HG02642 (cell line): ENCODE results near the gene ZNF830.
"Not testable (repeated sequence)": the region's sequence is repeated elsewhere in the genome, so short reads cannot be mapped to it uniquely, and the experiment has no call there.

Experiments used
- ATAC-seq: cut with Tn5 transposase; IDR thresholded peaks from one replicate; pipeline ENCODE4 v1.9.1; 2021; ENCODE audit warnings: mild to moderate bottlenecking; ENCODE audit not compliant: unreplicated experiment, poor library complexity

ZNF830 gene

DNA sequence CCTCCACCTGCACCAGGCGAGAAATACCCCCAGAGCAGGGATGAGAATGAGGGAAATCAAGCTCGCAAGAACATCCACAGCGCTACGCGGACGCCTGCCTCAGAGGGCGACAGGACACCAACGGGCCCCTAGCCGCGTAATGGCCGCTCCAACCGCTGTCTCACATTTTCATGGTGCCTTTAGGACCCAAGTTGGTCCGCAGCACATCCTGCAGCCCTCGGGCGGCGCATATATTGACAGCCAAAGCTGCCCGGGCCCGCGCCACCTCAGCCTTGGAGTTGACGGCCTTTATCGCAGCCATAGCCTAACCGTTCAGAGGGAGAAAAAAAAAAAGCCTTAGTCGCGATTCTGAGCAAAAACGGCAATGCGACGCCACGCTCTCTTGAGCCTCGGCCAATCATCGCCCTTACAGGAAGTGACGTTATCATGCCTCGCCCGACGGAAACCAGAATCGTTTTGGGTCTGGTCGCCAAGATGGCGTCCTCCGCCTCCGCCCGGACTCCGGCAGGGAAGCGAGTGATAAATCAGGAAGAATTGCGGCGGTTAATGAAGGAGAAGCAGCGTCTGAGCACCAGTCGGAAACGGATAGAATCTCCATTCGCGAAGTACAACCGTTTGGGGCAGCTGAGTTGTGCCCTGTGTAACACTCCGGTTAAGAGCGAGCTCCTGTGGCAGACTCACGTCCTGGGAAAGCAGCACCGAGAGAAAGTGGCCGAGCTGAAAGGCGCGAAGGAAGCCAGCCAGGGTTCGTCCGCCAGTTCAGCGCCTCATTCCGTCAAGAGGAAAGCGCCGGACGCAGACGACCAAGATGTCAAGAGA, at the start of gene ZNF830, which contains the start of gene CCT6B:
Gene ZNF830, plus strand, starts transcription at position 448 of the 819 bp plus-strand sequence. Its CDS starts 27 bp downstream, at position 475.
Gene CCT6B, minus strand, starts transcription at position 368 of the 819 bp plus-strand sequence. Its CDS starts 67 bp downstream, at position 301.
- peak; percentile 93 for ATAC-seq

DNA sequence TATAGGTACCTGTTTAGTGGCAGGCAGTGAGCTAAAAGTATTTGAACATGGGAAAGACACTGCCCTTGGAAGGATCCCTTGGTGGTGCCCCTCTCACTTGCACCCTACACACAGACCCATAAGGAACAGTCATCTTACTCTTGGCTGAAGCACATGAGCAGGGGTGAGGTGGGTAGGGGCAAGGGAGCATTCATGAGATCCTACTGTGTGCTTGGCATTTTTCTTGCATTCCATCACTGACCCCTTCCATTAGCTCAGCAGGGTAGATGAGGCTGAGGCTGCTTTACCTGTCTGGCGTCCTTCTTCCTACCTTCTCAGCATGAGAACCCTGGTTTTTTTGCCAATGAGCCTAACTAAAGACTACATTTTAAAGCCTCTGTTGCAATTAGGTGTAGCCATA, 48.3 kb upstream of the ZNF830 start:
- ATAC-seq = no peak

- ATAC-seq = no peak
Observed at GRCh38 chr17:34916120-34916519, 45.2 kb upstream of the ZNF830 start.

DNA sequence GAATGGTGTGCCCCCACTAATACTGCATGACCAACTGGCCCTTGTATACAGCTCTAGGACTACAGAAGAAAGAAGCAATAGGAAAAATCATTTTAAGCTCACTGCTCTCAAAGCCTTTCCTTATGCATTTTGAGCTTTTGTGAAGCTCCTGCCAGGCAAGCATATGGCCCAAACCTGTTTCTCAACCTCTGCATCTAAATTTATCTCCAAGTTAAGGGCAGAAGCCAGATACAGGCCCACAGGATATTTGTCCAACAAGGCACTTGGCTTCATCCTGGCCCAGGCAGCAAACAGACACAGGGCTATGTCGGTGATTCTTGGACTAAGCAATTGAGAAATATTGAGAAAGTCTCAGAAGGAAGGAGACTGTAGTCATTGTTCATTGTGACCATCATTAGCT, 44.0 kb upstream of the ZNF830 start:
- ATAC-seq = no peak

- ATAC-seq = no peak
Observed at GRCh38 chr17:34920676-34921075, 40.7 kb upstream of the ZNF830 start.

GRCh38 chr17:34926661-34927060, 34.7 kb upstream of the ZNF830 start:
- no peak for ATAC-seq

DNA sequence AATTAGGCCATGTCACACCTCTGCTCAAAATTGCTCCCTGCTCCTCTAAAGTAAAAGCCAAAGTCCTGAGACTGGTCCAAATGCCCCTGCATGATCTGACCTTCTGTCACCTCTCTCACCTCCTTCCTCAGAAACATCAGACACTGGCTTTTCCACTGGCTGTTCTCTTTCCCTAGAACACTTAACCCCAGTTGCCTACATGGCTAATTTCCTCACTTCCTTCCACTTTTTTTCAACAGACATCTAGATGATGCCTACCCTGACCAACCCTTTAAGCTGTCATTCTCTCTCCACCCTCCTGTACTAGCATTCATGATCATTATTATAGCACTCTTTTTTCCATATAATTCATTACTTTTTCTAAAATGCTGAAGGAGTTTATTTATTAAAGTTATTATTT, 31.1 kb upstream of the ZNF830 start:
- ATAC-seq = no peak

DNA sequence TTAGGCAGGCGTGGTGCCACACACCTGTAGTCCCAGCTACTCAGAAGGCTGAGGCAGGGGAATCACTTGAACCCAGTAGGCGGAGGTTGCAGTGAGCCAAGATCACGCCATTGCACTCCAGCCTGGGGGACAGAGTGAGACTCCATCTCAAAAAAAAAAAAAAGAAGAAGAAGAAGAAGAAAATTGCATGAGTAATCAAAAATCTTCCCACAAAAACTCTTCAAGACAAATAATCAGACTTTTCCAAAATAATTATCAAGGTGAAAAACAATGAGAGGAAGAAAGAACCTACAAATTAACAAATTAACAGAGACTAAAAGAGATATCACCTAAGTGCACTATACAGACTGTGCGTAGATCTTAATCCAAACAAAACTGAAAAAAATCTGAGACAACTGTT, 10.6 kb upstream of the ZNF830 start:
- not testable (repeated sequence) for ATAC-seq

GRCh38 chr17:34958438-34958837, 2.9 kb upstream of the ZNF830 start:
- no peak for ATAC-seq

GRCh38 chr17:34974179-34974578, 12.8 kb downstream of the ZNF830 start:
- ATAC-seq = no peak

DNA sequence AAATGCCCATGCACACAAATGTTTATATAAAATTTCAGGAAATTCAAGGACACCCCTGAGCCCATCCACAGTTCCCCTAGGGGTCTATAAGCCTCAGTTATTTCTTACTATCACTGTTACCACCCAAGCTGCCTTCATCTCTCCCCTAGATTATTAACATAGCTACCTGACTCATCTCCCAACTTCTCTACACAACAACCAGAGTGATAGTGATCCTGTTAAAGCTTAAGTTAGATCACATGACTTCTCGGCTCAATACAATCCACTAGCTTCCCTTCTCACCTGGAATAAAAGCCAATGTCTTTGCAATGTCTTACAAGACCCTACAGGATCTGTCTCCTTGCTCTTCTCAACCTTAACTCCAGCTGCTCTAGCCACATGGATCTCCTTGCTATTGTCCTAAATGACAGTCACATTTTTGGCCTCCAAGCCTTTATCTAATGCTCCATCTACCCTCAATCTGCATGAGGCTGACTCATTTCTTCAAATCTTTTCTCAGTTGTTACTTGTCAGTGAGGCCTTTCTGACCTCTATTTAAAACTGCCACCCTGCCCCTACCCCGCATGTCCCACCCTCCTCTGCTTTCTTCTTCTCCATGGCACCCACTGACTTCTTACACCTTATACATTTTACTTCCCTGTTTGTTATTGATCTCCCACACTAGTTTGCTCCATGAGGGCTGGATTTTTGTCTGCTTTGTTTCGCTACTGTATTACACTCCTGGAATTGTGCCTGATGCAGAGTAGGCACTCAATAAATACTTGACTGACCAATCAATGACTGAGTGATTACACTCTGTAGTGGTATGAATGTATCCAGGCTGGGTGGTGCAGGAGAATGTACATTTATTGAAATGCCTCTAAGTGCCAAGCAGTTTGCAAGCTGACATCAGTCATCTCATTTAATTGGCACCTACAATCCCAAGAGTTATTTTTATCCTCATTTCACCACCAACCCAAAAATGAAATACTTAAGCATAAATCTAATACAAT, 13.8 kb downstream of the ZNF830 start:
- no peak for ATAC-seq

- ATAC-seq = no peak
Observed at GRCh38 chr17:34979153-34979552, 17.8 kb downstream of the ZNF830 start.

GRCh38 chr17:34979650-34980352, 18.5 kb downstream of the ZNF830 start:
- ATAC-seq = no peak

- ATAC-seq = peak; percentile 89
Observed at GRCh38 chr17:34980353-34980680, 19.0 kb downstream of the ZNF830 start, which contains the start of gene LIG3. Gene LIG3, plus strand, starts transcription at chr17:34980512. Its CDS starts 2,494 bp downstream, at chr17:34983006.

DNA sequence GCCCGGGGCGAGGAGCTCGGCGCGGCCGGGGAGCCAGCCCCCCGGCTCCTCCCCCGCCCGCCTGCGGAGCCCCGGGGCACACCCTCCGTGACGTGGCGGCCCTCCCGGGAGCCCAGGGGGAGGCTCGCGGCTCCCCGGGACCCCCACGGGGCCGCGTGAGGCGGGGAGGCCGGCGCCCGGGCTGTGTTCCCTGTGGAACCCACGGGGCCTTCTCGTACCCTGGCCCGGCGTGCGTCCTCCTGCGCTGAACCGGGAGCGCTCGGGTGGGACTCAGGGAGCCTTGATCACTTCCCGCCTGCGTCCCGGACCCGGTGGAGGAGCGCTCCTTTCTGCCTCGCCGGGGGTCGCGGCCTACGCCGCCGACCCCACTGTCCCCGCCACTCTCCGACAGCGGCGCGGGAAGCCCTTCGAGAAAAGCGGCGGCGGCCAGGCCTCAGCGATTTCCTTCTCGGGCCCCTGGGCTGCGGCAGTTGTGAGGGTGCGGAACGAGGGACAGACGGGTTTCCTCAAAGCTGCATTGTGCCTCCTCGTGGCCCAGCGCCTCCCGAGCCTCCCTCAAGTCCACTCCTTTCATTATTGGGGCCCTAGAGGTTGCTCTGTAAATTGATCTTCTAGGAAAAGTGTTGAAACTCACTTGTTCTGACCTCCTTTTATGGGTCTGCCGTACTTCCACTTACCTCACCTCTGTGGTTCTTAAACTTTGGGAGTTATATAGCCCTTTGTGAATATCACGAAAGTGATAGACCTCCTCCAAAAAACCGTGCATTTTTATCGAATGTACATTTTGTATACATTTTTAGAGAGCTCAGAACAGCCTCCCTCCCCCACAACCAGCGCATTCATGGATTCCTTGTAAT, 19.6 kb downstream of the ZNF830 start:
- peak; percentile 87 for ATAC-seq

DNA sequence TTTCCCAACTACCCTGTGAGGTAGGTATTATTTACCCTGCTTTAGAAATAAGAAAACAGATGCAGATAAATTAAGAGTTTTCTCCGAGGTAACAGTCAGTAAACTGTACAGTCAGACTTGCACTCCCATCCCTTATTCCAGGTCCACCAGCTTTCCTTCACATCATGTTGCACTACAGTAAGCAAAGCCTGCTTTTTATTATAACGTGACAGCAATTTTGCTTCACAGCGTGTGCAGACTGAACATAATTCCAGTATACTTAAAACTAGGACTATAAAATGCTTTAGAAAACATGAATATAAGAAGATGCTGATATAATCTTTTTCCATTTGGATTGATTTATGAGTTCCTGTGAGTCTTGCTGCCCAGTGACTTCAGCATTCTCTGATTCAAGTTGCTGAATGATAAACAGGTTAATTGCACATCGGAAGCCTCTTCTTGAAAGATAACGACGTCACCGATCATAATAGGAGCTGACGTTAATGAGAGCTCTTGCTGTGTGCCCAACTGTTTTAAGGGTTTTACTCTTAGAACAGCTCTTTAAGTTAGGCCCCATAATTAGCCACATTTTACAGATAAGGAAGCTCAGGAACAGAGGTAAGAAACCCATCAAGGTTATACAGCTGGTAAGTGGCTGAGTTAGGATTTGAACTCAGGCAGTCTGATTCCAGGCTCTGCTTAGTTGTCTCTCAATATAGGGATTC, 20.4 kb downstream of the ZNF830 start:
- ATAC-seq = no peak

- no peak for ATAC-seq
Observed at GRCh38 chr17:34987232-34987631, 25.9 kb downstream of the ZNF830 start.

GRCh38 chr17:34988644-34989043, 27.3 kb downstream of the ZNF830 start:
- no peak for ATAC-seq

- ATAC-seq = no peak
Observed at GRCh38 chr17:34989473-34989872, 28.1 kb downstream of the ZNF830 start.
